CD4-positive, CD25-positive, alpha-beta regulatory T cell (primary cell): ENCODE results near the gene SERTAD4. TPM values are rescaled to one million over a fixed set of nuclear protein-coding genes. Genes with fewer than 3 reads are reported as not detected.
"Not testable (repeated sequence)": the region's sequence is repeated elsewhere in the genome, so short reads cannot be mapped to it uniquely, and the experiment has no call there.

Source experiments
- ATAC-seq, 2 donors: fragments of 150-1000 bp; cut with Tn5 transposase; one replicate each; pipeline ENCODE4 v1.10.0; 2021; ENCODE audit warnings: low read depth in 2 of 2, moderate number of reproducible peaks in 2 of 2, moderate library complexity in 1 of 2
- DNase-seq, 3 donors: peaks; one replicate each; pipeline versions ENCODE4 v3.0.0 to v3.0.0-alpha.2; 2012 to 2022; ENCODE audit warnings: mixed read lengths in 1 of 3
- H3K27ac ChIP-seq: one replicate; pipeline ENCODE4 v1.7.0; 2013; ENCODE audit warnings: mild to moderate bottlenecking, low read length; ENCODE audit not compliant: insufficient read depth, poor library complexity, severe bottlenecking
- H3K27me3 ChIP-seq: one replicate; pipeline ENCODE4 v1.7.0; 2013; ENCODE audit warnings: low read length; ENCODE audit not compliant: control insufficient read depth, insufficient read depth
- H3K36me3 ChIP-seq: one replicate; pipeline ENCODE4 v1.7.0; 2013; ENCODE audit warnings: mild to moderate bottlenecking, low read length, moderate library complexity; ENCODE audit not compliant: control insufficient read depth, insufficient read depth
- H3K4me1 ChIP-seq: 2 replicates; pipeline ENCODE4 v1.7.0; 2013; ENCODE audit warnings: mild to moderate bottlenecking, low read length; ENCODE audit not compliant: insufficient read depth, control insufficient read depth, poor library complexity, severe bottlenecking
- H3K4me3 ChIP-seq: one replicate; pipeline ENCODE4 v1.7.0; 2013; ENCODE audit warnings: low read depth, mild to moderate bottlenecking, low read length, moderate library complexity
- H3K9me3 ChIP-seq, 2 experiments: 1 replicate in 1 of 2; 2 replicates in 1 of 2; pipeline ENCODE4 v1.7.0; 2013; ENCODE audit warnings: low read length in 2 of 2, mild to moderate bottlenecking in 1 of 2, moderate library complexity in 1 of 2; ENCODE audit not compliant: control insufficient read depth in 2 of 2
- H3K27ac Mint-ChIP-seq, 3 donors: one replicate each; pipeline ENCODE4 v1.8.0; 2020 to 2022; ENCODE audit warnings: mild to moderate bottlenecking in 3 of 3, mixed read lengths in 3 of 3, moderate library complexity in 2 of 3
- H3K27me3 Mint-ChIP-seq: one replicate; pipeline ENCODE4 v1.8.0; 2022; ENCODE audit warnings: mild to moderate bottlenecking, mixed read lengths
- H3K36me3 Mint-ChIP-seq: one replicate; pipeline ENCODE4 v1.8.0; 2020; ENCODE audit warnings: mixed read lengths
- H3K4me1 Mint-ChIP-seq, 4 donors: one replicate each; pipeline ENCODE4 v1.8.0; 2020 to 2022; ENCODE audit warnings: mixed read lengths in 4 of 4, mild to moderate bottlenecking in 1 of 4
- H3K4me3 Mint-ChIP-seq, 4 donors: one replicate each; pipeline ENCODE4 v1.8.0; 2020 to 2022; ENCODE audit warnings: mild to moderate bottlenecking in 4 of 4, mixed read lengths in 4 of 4, moderate library complexity in 3 of 4
- H3K9me3 Mint-ChIP-seq, 7 donors: one replicate each; pipeline ENCODE4 v1.8.0; 2020 to 2022; ENCODE audit warnings: mixed read lengths in 7 of 7, mild to moderate bottlenecking in 3 of 7, moderate library complexity in 2 of 7
- polyA plus RNA-seq, 4 donors: library from polyadenylated mRNA; unstranded; fragments of 300-500 nt; fragmentation: Illumina TruSeq; gene quantifications; one replicate each; pipeline ENCODE4 v1.2.3, GENCODE V29; 2021
- total RNA-seq: library from RNA; stranded (reverse); gene quantifications from one replicate; pipeline ENCODE4 v1.2.3, GENCODE V29; 2022

The SERTAD4 gene
- total RNA-seq (not detected), polyA plus RNA-seq (not detected)

DNA sequence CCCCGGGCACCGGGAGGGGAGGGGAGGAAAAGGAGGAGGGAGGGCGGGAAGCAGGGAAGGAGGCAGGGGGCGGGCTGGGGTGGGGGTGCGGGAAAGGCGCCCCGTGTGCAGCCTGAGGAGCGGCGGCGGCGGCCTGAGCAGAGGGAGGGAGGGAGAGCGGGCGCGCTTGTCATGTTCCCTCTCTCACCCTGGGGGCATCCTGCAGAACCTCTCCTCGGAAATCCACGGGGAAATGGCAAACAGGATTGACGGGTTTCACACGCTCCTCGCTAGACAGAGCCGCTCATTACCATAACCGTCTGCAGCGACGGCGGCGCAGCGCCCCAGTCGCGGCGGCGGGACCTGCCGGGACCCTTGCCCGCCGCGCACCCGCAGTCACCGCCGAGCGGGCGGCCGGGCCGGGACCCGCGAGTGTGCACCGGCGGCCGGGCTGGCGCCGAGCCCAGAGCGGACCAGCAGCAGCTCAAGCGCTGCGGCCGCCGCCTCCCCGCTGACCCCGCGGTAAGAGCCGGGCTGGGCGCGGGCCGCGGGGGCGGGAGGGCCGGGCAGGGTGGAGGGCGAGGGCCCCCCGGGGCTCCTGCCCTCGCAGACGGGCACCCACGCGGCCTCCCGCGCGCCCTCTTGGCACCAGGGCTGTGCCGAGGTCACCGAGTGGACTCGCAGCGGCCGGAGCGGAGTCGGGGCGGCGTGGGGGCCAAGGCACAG is at the start of gene SERTAD4:
Gene SERTAD4, plus strand, starts transcription at position 286 of the 705 bp plus-strand sequence. CDS start 5,165 bp downstream, outside the sequence.
- no peak within 1 kb of the TSS for H3K27ac ChIP-seq
- Mint-ChIP-seq H3K4me3 (peak within 1 kb of the TSS in 3 of 4 donors; percentile 44 to 70 (median 46)), H3K36me3 (no peaks in the 10 kb centered on the region), H3K4me1 (peaks cover 0 to 6% (median 3%) of the 10 kb centered on the region in 4 donors), H3K27ac (no peak within 1 kb of the TSS), H3K9me3 (peaks cover 0 to 2% (median 0%) of the 10 kb centered on the region in 7 donors), H3K27me3 (peaks cover 48% of the 10 kb centered on the region)
- no peak for ATAC-seq
- no peaks in the 10 kb centered on the region for H3K36me3 ChIP-seq
- no peaks in the 10 kb centered on the region for H3K9me3 ChIP-seq
- DNase-seq, result no peak
- H3K27me3 ChIP-seq, result peaks cover 49% of the 10 kb centered on the region
- peaks cover 14% of the 10 kb centered on the region for H3K4me1 ChIP-seq
- no peak within 1 kb of the TSS for H3K4me3 ChIP-seq

DNA sequence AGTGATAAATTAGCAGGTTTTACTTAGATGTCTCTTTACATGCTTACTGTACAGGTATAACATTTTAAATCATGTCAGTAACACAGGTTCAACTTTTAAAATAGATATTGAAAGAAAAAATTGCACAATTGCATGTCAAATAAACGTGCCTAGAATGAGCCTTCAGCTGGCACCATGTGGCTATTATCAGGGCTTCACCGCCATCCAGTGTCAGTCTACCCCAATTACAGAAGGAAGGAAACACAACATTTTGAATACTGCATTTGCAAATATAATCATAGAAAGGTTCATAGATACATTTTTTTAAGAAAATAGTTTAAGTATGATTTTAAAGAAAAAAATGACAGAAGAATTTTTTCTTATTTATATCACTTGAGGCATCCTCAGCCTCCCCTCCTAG is 47.5 kb upstream of the SERTAD4 start:
- Mint-ChIP-seq H3K27me3 (no peaks in the 10 kb centered on the region), H3K4me1 (no peaks in the 10 kb centered on the region), H3K4me3 (no peak overlapping the region), H3K27ac (no peak overlapping the region), H3K36me3 (no peaks in the 10 kb centered on the region), H3K9me3 (peaks cover 0 to 6% (median 0%) of the 10 kb centered on the region in 7 donors)
- ATAC-seq, result no peak
- no peak overlapping the region for H3K4me3 ChIP-seq
- H3K4me1 ChIP-seq, result no peaks in the 10 kb centered on the region
- no peak for DNase-seq
- no peak overlapping the region for H3K27ac ChIP-seq
- no peaks in the 10 kb centered on the region for H3K9me3 ChIP-seq
- H3K27me3 ChIP-seq, result peaks cover 1% of the 10 kb centered on the region
- no peaks in the 10 kb centered on the region for H3K36me3 ChIP-seq

DNA sequence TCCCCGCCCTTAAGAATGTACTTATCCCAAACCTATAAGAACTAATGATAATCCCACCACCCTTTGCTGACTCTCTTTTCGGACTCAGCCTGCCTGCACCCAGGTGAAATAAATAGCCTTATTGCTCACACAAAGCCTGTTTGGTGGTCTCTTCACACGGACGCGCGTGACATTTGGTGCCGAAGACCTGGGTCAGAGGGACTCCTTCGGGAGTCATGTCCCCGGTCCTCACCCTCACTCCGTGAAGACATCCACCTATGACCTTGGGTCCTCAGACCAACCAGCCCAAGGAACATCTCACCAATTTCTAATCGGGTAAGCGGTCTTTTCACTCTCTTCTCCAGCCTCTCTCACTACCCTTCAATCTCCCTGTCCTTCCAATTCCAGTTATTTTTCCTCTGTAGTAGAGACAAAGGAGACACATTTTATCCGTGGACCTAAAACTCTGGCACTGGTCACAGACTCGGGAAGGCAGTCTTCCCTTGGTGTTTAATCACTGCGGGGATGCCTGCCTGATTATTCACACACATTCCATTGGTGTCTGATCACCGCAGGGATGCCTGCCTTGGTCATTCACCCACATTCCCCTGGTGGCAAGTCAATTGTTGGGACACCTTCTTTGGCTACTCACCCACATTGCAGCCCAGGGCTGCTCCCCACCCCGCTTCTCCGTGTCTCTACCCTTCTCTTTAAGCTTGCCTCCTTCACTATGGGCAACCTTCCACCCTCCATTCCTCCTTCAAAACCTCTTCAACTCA is 44.6 kb upstream of the SERTAD4 start:
- H3K4me1 Mint-ChIP-seq, result not testable (repeated sequence)

GRCh38 chr1:210189426-210189825 is 43.2 kb upstream of the SERTAD4 start:
- Mint-ChIP-seq H3K36me3 (no peaks in the 10 kb centered on the region), H3K4me3 (no peak overlapping the region), H3K27me3 (no peaks in the 10 kb centered on the region), H3K4me1 (no peaks in the 10 kb centered on the region), H3K9me3 (no peaks in the 10 kb centered on the region), H3K27ac (no peak overlapping the region)
- no peaks in the 10 kb centered on the region for H3K27me3 ChIP-seq
- H3K9me3 ChIP-seq, result no peaks in the 10 kb centered on the region
- H3K36me3 ChIP-seq, result no peaks in the 10 kb centered on the region
- no peak overlapping the region for H3K4me3 ChIP-seq
- DNase-seq (no peak), ATAC-seq (no peak)
- no peaks in the 10 kb centered on the region for H3K4me1 ChIP-seq
- no peak overlapping the region for H3K27ac ChIP-seq

More for the DNA sequence above, 44.6 kb upstream of the SERTAD4 start:
- H3K27ac Mint-ChIP-seq, H3K4me1 ChIP-seq, H3K36me3 ChIP-seq, H3K27ac ChIP-seq, H3K27me3 Mint-ChIP-seq, H3K9me3 ChIP-seq, H3K9me3 Mint-ChIP-seq, DNase-seq, H3K36me3 Mint-ChIP-seq, ATAC-seq, H3K4me3 ChIP-seq, H3K4me3 Mint-ChIP-seq, H3K27me3 ChIP-seq: not testable (repeated sequence)

- H3K4me1 ChIP-seq, result no peaks in the 10 kb centered on the region
- H3K27me3 ChIP-seq, result peaks cover 2% of the 10 kb centered on the region
- no peak overlapping the region for H3K4me3 ChIP-seq
- no peak for DNase-seq
- no peaks in the 10 kb centered on the region for H3K27me3 Mint-ChIP-seq
- H3K36me3 ChIP-seq, result no peaks in the 10 kb centered on the region
- H3K9me3 ChIP-seq, result peaks cover 3 to 5% of the 10 kb centered on the region in 2 experiments
- no peak overlapping the region for H3K27ac Mint-ChIP-seq
- no peak overlapping the region for H3K4me3 Mint-ChIP-seq
- H3K4me1 Mint-ChIP-seq, result no peaks in the 10 kb centered on the region
- H3K36me3 Mint-ChIP-seq, result no peaks in the 10 kb centered on the region
- no peak overlapping the region for H3K27ac ChIP-seq
- no peak for ATAC-seq
- H3K9me3 Mint-ChIP-seq, result peaks cover 0 to 4% (median 0%) of the 10 kb centered on the region in 7 donors
Observed at GRCh38 chr1:210195635-210196160, 36.9 kb upstream of the SERTAD4 start.

DNA sequence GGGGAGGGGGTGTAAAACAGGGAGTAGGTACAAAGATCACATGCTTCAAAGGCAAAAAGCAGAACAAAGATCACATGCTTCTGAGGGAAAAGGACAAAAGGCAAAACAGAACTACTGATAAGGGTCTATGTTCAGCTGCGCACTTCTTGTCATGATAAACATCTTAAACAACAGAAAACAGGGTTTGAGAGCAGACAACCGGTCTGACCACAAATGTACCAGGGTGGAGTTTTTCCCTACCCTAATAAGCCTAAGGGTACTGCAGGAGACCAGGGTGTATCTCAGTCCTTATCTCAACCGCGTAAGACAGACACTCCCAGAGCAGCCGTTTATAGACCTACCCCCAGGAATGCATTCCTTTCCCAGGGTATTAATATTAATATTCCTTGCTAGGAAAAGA is 36.3 kb upstream of the SERTAD4 start:
- DNase-seq, H3K4me1 Mint-ChIP-seq, H3K36me3 Mint-ChIP-seq, H3K4me3 Mint-ChIP-seq, H3K27me3 Mint-ChIP-seq, H3K27me3 ChIP-seq, H3K4me1 ChIP-seq, H3K36me3 ChIP-seq, H3K4me3 ChIP-seq, H3K27ac ChIP-seq, ATAC-seq, H3K9me3 ChIP-seq, H3K27ac Mint-ChIP-seq, H3K9me3 Mint-ChIP-seq: not testable (repeated sequence)

DNA sequence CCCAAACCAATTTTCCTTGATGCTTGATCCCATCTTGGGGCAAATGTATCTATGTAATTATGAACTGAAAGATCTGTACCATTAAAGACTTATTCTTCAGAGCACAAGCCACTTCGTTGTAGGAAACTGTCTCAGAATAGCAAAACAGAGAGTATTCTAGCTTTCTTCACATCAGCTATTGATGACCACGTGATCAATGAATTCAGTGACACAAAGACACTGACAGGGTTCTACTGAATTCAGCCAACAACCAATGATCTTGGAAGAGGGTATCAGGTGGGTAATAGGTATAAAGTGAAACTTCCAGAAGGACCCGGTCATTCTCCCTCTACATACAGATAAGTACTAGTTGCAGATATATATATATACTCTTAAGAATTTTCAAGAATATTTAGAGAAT is 33.8 kb upstream of the SERTAD4 start:
- Histone ChIP-seq H3K4me3 (no peak overlapping the region), H3K9me3 (peaks cover 3 to 5% of the 10 kb centered on the region in 2 experiments), H3K36me3 (no peaks in the 10 kb centered on the region), H3K27me3 (peaks cover 2% of the 10 kb centered on the region), H3K27ac (no peak overlapping the region), H3K4me1 (no peaks in the 10 kb centered on the region)
- H3K4me3 Mint-ChIP-seq, result no peak overlapping the region
- no peaks in the 10 kb centered on the region for H3K36me3 Mint-ChIP-seq
- no peak for ATAC-seq
- no peaks in the 10 kb centered on the region for H3K4me1 Mint-ChIP-seq
- H3K27me3 Mint-ChIP-seq, result no peaks in the 10 kb centered on the region
- DNase-seq, result no peak
- peaks cover 0 to 4% (median 0%) of the 10 kb centered on the region in 7 donors for H3K9me3 Mint-ChIP-seq
- H3K27ac Mint-ChIP-seq, result no peak overlapping the region
